HG02943 (cell line): Measurements from ENCODE around the gene TICRR.
"Not testable (repeated sequence)": the region's sequence is repeated elsewhere in the genome, so short reads cannot be mapped to it uniquely, and the experiment has no call there.

Experiments
- ATAC-seq: cut with Tn5 transposase; IDR thresholded peaks from one replicate; pipeline ENCODE4 v1.9.1; 2021; ENCODE audit warnings: mild to moderate bottlenecking, low read depth, moderate library complexity; ENCODE audit not compliant: unreplicated experiment

Gene TICRR

GRCh38 chr15:89575146-89575655, at the start of gene TICRR:
TICRR (plus strand) TSS chr15:89575469; CDS start chr15:89575587, 118 bp downstream.
- peak; percentile 95 for ATAC-seq

GRCh38 chr15:89526181-89526580, 49.1 kb upstream of the TICRR start:
- ATAC-seq = no peak

GRCh38 chr15:89526601-89527441, 48.4 kb upstream of the TICRR start:
- no peak for ATAC-seq

GRCh38 chr15:89528757-89529352, 46.4 kb upstream of the TICRR start:
- no peak for ATAC-seq

GRCh38 chr15:89530976-89531375, 44.3 kb upstream of the TICRR start:
- ATAC-seq = no peak

GRCh38 chr15:89531796-89532537, 43.3 kb upstream of the TICRR start:
- no peak for ATAC-seq

- no peak for ATAC-seq
Observed at GRCh38 chr15:89533861-89534544, 41.3 kb upstream of the TICRR start.

- ATAC-seq = no peak
Observed at GRCh38 chr15:89539027-89539426, 36.2 kb upstream of the TICRR start.

GRCh38 chr15:89542369-89542768, 32.9 kb upstream of the TICRR start:
- ATAC-seq = no peak

GRCh38 chr15:89543389-89543788, 31.9 kb upstream of the TICRR start:
- no peak for ATAC-seq

GRCh38 chr15:89549138-89549537, 26.1 kb upstream of the TICRR start:
- not testable (repeated sequence) for ATAC-seq

- ATAC-seq = no peak
Observed at GRCh38 chr15:89550427-89550826, 24.8 kb upstream of the TICRR start.

- ATAC-seq = no peak
Observed at GRCh38 chr15:89551550-89551949, 23.7 kb upstream of the TICRR start.

- ATAC-seq = no peak
Observed at GRCh38 chr15:89553632-89554031, 21.6 kb upstream of the TICRR start.

GRCh38 chr15:89554247-89554646, 21.0 kb upstream of the TICRR start:
- no peak for ATAC-seq

GRCh38 chr15:89555768-89556167, 19.5 kb upstream of the TICRR start:
- no peak for ATAC-seq

- no peak for ATAC-seq
Observed at GRCh38 chr15:89556413-89557262, 18.6 kb upstream of the TICRR start.

- no peak for ATAC-seq
Observed at GRCh38 chr15:89559769-89560264, 15.5 kb upstream of the TICRR start.

- no peak for ATAC-seq
Observed at GRCh38 chr15:89566181-89566580, 9.1 kb upstream of the TICRR start.
